Measurements from ENCODE around the gene MRPL11. TPM values are rescaled to one million over a fixed set of nuclear protein-coding genes. Genes with fewer than 3 reads are reported as not detected.
A peak's percentile ranks its signal among the peaks of the same experiment; 100 is the strongest.

Gene MRPL11
- total RNA-seq, 1 experiment from 2014 or later, result 97.9 TPM

DNA sequence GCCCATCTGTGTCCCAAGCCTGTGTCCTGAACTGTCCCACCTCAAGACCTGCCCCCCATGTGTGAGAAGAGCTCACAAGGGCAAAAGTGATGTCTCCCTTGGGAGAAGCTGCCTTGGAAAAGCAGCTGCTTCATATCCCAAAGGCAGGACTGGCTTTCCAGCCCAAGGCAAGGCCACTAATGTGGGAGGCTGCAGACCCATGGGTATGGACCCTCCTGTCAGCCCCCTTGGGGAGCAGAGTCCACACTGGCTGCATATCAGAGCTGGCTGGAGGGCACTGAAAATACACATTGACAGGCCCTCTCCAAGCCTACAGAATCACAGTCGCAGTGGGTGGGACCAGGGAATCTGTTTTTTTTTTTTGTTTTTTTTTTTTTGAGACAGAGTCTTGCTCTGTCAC, 30.8 kb upstream of the MRPL11 start:
- BruUV-seq (replicated peaks), result no TSS peak
- Histone ChIP-seq H3K27me3 (replicated peaks; ENCODE audit: insufficient read depth, low read depth, low read length, poor library complexity) (no peaks in the 10 kb centered on the region), H3K9me3 (ENCODE audit: low read depth, low read length, poor library complexity, severe bottlenecking) (no peaks in the 10 kb centered on the region), H3K36me3 (ENCODE audit: insufficient read depth, low read length, poor library complexity, severe bottlenecking) (peaks cover 13% of the 10 kb centered on the region), H3K4me3 (ENCODE audit: low read depth, low read length, poor library complexity, severe bottlenecking) (no peak overlapping the region), H3K27ac (ENCODE audit: low read depth, low read length, poor library complexity, severe bottlenecking) (no peak overlapping the region), H3K4me1 (ENCODE audit: insufficient read depth, low read length, poor library complexity, severe bottlenecking) (no peaks in the 10 kb centered on the region)
- ChIA-PET CTCF (no interaction called here), POLR2A (ENCODE audit: low non-redundant PET) (no interaction called here)
- intact Hi-C loops (cut with micrococcal nuclease; ENCODE audit: unreplicated experiment), result no loop called here
- TF ChIP-seq, protein P1, sequence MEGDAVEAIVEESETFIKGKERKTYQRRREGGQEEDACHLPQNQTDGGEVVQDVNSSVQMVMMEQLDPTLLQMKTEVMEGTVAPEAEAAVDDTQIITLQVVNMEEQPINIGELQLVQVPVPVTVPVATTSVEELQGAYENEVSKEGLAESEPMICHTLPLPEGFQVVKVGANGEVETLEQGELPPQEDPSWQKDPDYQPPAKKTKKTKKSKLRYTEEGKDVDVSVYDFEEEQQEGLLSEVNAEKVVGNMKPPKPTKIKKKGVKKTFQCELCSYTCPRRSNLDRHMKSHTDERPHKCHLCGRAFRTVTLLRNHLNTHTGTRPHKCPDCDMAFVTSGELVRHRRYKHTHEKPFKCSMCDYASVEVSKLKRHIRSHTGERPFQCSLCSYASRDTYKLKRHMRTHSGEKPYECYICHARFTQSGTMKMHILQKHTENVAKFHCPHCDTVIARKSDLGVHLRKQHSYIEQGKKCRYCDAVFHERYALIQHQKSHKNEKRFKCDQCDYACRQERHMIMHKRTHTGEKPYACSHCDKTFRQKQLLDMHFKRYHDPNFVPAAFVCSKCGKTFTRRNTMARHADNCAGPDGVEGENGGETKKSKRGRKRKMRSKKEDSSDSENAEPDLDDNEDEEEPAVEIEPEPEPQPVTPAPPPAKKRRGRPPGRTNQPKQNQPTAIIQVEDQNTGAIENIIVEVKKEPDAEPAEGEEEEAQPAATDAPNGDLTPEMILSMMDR (conservative IDR thresholded peaks at IDR 0.05; ENCODE audit: low read depth, low read length), result no peak
- TF ChIP-seq EZH2 (IDR thresholded peaks at IDR 0.05; ENCODE audit: borderline replicate concordance, low read depth, low read length, poor library complexity, severe bottlenecking), result no peak
- DNase-seq (ENCODE audit: low spot score), result no peak

DNA sequence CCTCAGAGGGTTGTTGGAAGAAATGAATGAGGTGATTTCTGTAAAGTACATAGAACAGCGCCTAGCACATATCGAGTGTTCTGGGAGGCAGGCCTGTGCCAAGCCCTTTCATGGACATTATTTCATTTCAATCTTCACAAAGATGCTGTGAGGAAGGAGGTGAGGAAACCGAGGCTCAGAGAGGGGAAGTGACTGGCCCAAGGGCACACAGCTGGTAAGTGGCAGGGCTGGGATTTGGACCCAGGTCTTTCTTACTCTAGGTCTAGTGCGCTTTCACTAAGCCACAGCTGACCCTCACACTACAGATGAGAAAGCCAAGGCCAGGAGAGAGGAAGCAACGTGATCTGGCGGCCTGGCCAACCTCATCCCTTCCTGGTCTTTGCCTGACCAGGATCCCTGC, 30.0 kb upstream of the MRPL11 start:
- CTCF ChIA-PET, result no interaction called here

DNA sequence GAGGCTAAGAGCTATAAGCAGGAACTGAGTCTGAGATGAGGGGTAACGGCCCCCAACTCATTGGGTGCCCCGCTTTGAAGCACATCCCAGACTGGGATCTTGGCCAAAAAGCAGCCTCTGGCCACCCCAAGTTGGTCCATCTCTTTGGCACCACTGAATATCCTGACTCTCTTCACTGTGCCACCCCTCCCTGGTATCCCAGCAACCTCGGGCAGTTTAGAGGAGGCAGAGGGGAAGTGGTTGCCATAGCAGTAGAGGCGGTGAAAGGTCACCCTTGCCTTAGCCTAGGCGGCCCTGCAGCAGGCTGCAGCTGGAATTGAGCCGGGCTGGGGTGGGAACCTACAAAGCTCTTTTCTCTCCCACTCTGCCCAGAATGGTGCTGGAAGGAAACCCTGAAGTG, 29.1 kb upstream of the MRPL11 start:
- DNase-seq (ENCODE audit: low spot score), result no peak
- Histone ChIP-seq H3K4me1 (ENCODE audit: insufficient read depth, low read length, poor library complexity, severe bottlenecking) (no peaks in the 10 kb centered on the region), H3K4me3 (ENCODE audit: low read depth, low read length, poor library complexity, severe bottlenecking) (peak overlapping the region; percentile 67), H3K36me3 (ENCODE audit: insufficient read depth, low read length, poor library complexity, severe bottlenecking) (no peaks in the 10 kb centered on the region), H3K27me3 (replicated peaks; ENCODE audit: insufficient read depth, low read depth, low read length, poor library complexity) (no peaks in the 10 kb centered on the region), H3K27ac (ENCODE audit: low read depth, low read length, poor library complexity, severe bottlenecking) (no peak overlapping the region), H3K9me3 (ENCODE audit: low read depth, low read length, poor library complexity, severe bottlenecking) (no peaks in the 10 kb centered on the region)
- CTCF ChIA-PET, result no interaction called here
- intact Hi-C loops (cut with micrococcal nuclease; ENCODE audit: unreplicated experiment), result no loop called here
- TF ChIP-seq, protein P1 (conservative IDR thresholded peaks at IDR 0.05; ENCODE audit: low read depth, low read length), result no peak
- TF ChIP-seq EZH2 (IDR thresholded peaks at IDR 0.05; ENCODE audit: borderline replicate concordance, low read depth, low read length, poor library complexity, severe bottlenecking), result no peak
- POLR2A ChIA-PET (ENCODE audit: low non-redundant PET), result no interaction called here
- no TSS peak for BruUV-seq (replicated peaks)

More for the DNA sequence above, 30.0 kb upstream of the MRPL11 start:
- no peak for DNase-seq (ENCODE audit: low spot score)
- BruUV-seq (replicated peaks), result TSS peak; percentile 38
- TF ChIP-seq EZH2 (IDR thresholded peaks at IDR 0.05; ENCODE audit: borderline replicate concordance, low read depth, low read length, poor library complexity, severe bottlenecking), result no peak
- TF ChIP-seq, protein P1 (conservative IDR thresholded peaks at IDR 0.05; ENCODE audit: low read depth, low read length), result no peak
- H3K36me3 ChIP-seq (ENCODE audit: insufficient read depth, low read length, poor library complexity, severe bottlenecking), result peaks cover 5% of the 10 kb centered on the region
- POLR2A ChIA-PET (ENCODE audit: low non-redundant PET), result no interaction called here
- no peak overlapping the region for H3K27ac ChIP-seq (ENCODE audit: low read depth, low read length, poor library complexity, severe bottlenecking)
- no peak overlapping the region for H3K4me3 ChIP-seq (ENCODE audit: low read depth, low read length, poor library complexity, severe bottlenecking)
- no peaks in the 10 kb centered on the region for H3K9me3 ChIP-seq (ENCODE audit: low read depth, low read length, poor library complexity, severe bottlenecking)
- intact Hi-C loops (cut with micrococcal nuclease; ENCODE audit: unreplicated experiment), result no loop called here
- no peaks in the 10 kb centered on the region for H3K4me1 ChIP-seq (ENCODE audit: insufficient read depth, low read length, poor library complexity, severe bottlenecking)
- no peaks in the 10 kb centered on the region for H3K27me3 ChIP-seq (replicated peaks; ENCODE audit: insufficient read depth, low read depth, low read length, poor library complexity)
